Measurements from ENCODE around the gene NFIC. TPM values are rescaled to one million over a fixed set of nuclear protein-coding genes. Genes with fewer than 3 reads are reported as not detected.

NFIC gene
- polyA plus RNA-seq, 1 donor from 2014 or later = 0.24 TPM

GRCh38 chr19:3357992-3358688, 8.2 kb upstream of the NFIC start:
- Histone ChIP-seq H3K9me2 (ENCODE audit: insufficient read depth, low read length) (no peaks in the 10 kb centered on the region), H3K4me2 (ENCODE audit: low read length) (no peak overlapping the region), H3K27me3 (ENCODE audit: insufficient read depth, low read depth, low read length) (peaks cover 59% of the 10 kb centered on the region)

GRCh38 chr19:3358689-3359014, 7.7 kb upstream of the NFIC start:
- no peak overlapping the region for H3K27ac ChIP-seq (ENCODE audit: low read length)
- TF ChIP-seq RAD21 (conservative IDR thresholded peaks at IDR 0.05) (no peak), EZH2 (IDR thresholded peaks at IDR 0.05; ENCODE audit: borderline replicate concordance, insufficient read depth, low read length, poor library complexity, severe bottlenecking) (no peak), TAF1 (IDR thresholded peaks at IDR 0.05; ENCODE audit: low read depth) (no peak), POLR2AphosphoS5 (IDR thresholded peaks at IDR 0.05) (no peak), SMC3 (conservative IDR thresholded peaks at IDR 0.05; ENCODE audit: poor library complexity) (no peak), MXI1 (conservative IDR thresholded peaks at IDR 0.05; ENCODE audit: poor library complexity, severe bottlenecking) (no peak), CTCF (IDR thresholded peaks at IDR 0.05; ENCODE audit: poor library complexity, severe bottlenecking) (no peak)

More at GRCh38 chr19:3357992-3358688, 8.2 kb upstream of the NFIC start:
- H3F3A ChIP-seq (ENCODE audit: insufficient read depth, low read length, poor library complexity, severe bottlenecking) = no peaks in the 10 kb centered on the region
- no peaks in the 10 kb centered on the region for H3K9me3 ChIP-seq (ENCODE audit: low read length)
- peak overlapping the region; percentile 89 for H3K4me3 ChIP-seq (ENCODE audit: low read length)
- no peak overlapping the region for H2AFZ ChIP-seq (ENCODE audit: low read depth, low read length)
- H3K27ac ChIP-seq (ENCODE audit: low read length) = no peak overlapping the region
- H4K20me1 ChIP-seq (ENCODE audit: insufficient read depth) = no peaks in the 10 kb centered on the region
- H3K79me2 ChIP-seq (replicated peaks; ENCODE audit: insufficient read depth, low read length) = no peaks in the 10 kb centered on the region
- TF ChIP-seq REST (IDR thresholded peaks at IDR 0.05; ENCODE audit: borderline replicate concordance) (no peak), EZH2 (IDR thresholded peaks at IDR 0.05; ENCODE audit: borderline replicate concordance, insufficient read depth, low read length, poor library complexity, severe bottlenecking) (no peak), CTCF (IDR thresholded peaks at IDR 0.05; ENCODE audit: poor library complexity, severe bottlenecking) (no peak), RAD21 (conservative IDR thresholded peaks at IDR 0.05) (no peak), TAF1 (IDR thresholded peaks at IDR 0.05; ENCODE audit: low read depth) (no peak), MXI1 (conservative IDR thresholded peaks at IDR 0.05; ENCODE audit: poor library complexity, severe bottlenecking) (no peak)
- H3K36me3 ChIP-seq (ENCODE audit: insufficient read depth, low read length) = no peaks in the 10 kb centered on the region
- H3K9ac ChIP-seq (ENCODE audit: low read length) = peak overlapping the region; percentile 66

More at GRCh38 chr19:3358689-3359014, 7.7 kb upstream of the NFIC start:
- Histone ChIP-seq H3K9ac (ENCODE audit: low read length) (peak overlapping the region; percentile 66), H3K4me3 (ENCODE audit: low read length) (peak overlapping the region; percentile 89), H2AFZ (ENCODE audit: low read depth, low read length) (peak overlapping the region; percentile 33), H3K36me3 (ENCODE audit: insufficient read depth, low read length) (no peaks in the 10 kb centered on the region), H4K20me1 (ENCODE audit: insufficient read depth) (no peaks in the 10 kb centered on the region), H3K79me2 (replicated peaks; ENCODE audit: insufficient read depth, low read length) (no peaks in the 10 kb centered on the region), H3F3A (ENCODE audit: insufficient read depth, low read length, poor library complexity, severe bottlenecking) (no peaks in the 10 kb centered on the region), H3K4me2 (ENCODE audit: low read length) (peak overlapping the region; percentile 89), H3K9me3 (ENCODE audit: low read length) (no peaks in the 10 kb centered on the region), H3K27me3 (ENCODE audit: insufficient read depth, low read depth, low read length) (peaks cover 61% of the 10 kb centered on the region), H3K9me2 (ENCODE audit: insufficient read depth, low read length) (no peaks in the 10 kb centered on the region)
